Neural cell (in vitro differentiated cells): ENCODE results near the gene CENPL.

Experiments
- CTCF ChIP-seq: fragments of 450-650 bp; IDR thresholded peaks from 2 replicates; pipeline ENCODE4 v1.5.1; 2014; ENCODE audit warnings: antibody characterized with exemption, mild to moderate bottlenecking, moderate library complexity; ENCODE audit not compliant: poor library complexity, severe bottlenecking
- EP300 ChIP-seq: fragments of 450-650 bp; conservative IDR thresholded peaks from 2 replicates; pipeline ENCODE4 v1.6.1; 2014; ENCODE audit warnings: antibody characterized with exemption, mild to moderate bottlenecking, moderate library complexity; ENCODE audit not compliant: poor library complexity, severe bottlenecking
- EZH2 ChIP-seq: fragments of 200-600, 300-800 bp; shearing (Covaris generic), sonication (generic); IDR thresholded peaks from 2 replicates; pipeline ENCODE4 v1.6.1; 2014; ENCODE audit warnings: antibody characterized with exemption, low read length, borderline replicate concordance, mild to moderate bottlenecking; ENCODE audit not compliant: insufficient read depth, poor library complexity, severe bottlenecking
- MXI1 ChIP-seq: fragments of 450-650 bp; conservative IDR thresholded peaks from 2 replicates; pipeline ENCODE4 v1.6.1; 2014; ENCODE audit warnings: antibody characterized with exemption, mild to moderate bottlenecking; ENCODE audit not compliant: poor library complexity, severe bottlenecking
- POLR2AphosphoS5 ChIP-seq: IDR thresholded peaks from 2 replicates; pipeline ENCODE4 v1.6.1; 2012
- RAD21 ChIP-seq: fragments of 450-650 bp; conservative IDR thresholded peaks from 2 replicates; pipeline ENCODE4 v1.6.1; 2014; ENCODE audit warnings: antibody characterized with exemption, mild to moderate bottlenecking, moderate library complexity
- REST ChIP-seq: IDR thresholded peaks from 2 replicates; pipeline ENCODE4 v1.6.1; 2012; ENCODE audit warnings: borderline replicate concordance
- SMC3 ChIP-seq: fragments of 450-650 bp; conservative IDR thresholded peaks from 2 replicates; pipeline ENCODE4 v1.6.1; 2014; ENCODE audit warnings: antibody characterized with exemption, mild to moderate bottlenecking, moderate library complexity; ENCODE audit not compliant: poor library complexity
- TAF1 ChIP-seq: IDR thresholded peaks from 2 replicates; pipeline ENCODE4 v1.6.1; 2012; ENCODE audit warnings: low read depth

- TF ChIP-seq EP300, result no peak
- no peak for TF ChIP-seq CTCF
- TF ChIP-seq EZH2, result no peak
- TF ChIP-seq POLR2AphosphoS5, result no peak
- no peak for TF ChIP-seq TAF1
- no peak for TF ChIP-seq SMC3
- no peak for TF ChIP-seq REST
- no peak for TF ChIP-seq RAD21
- TF ChIP-seq MXI1, result no peak
Observed at GRCh38 chr1:173862769-173863223, 38.1 kb upstream of the CENPL start.
